Activated CD4-positive, alpha-beta T cell treated with anti-CD3 and anti-CD28 coated beads for 1 hour (primary cell): Measurements from ENCODE around the gene GHR.
"Not testable (repeated sequence)": the region's sequence is repeated elsewhere in the genome, so short reads cannot be mapped to it uniquely, and the experiment has no call there.

Source experiments
- DNase-seq: peaks from one replicate; pipeline ENCODE4 v3.0.0-alpha.2; 2020

Gene GHR

GRCh38 chr5:42572313-42572712 is 149.1 kb downstream of the GHR start:
- DNase-seq = no peak

GRCh38 chr5:42573386-42573785 is 150.1 kb downstream of the GHR start:
- no peak for DNase-seq

GRCh38 chr5:42575914-42576313 is 152.7 kb downstream of the GHR start:
- DNase-seq = not testable (repeated sequence)

- DNase-seq = not testable (repeated sequence)
Observed at GRCh38 chr5:42578901-42579300, 155.7 kb downstream of the GHR start.

- DNase-seq = no peak
Observed at GRCh38 chr5:42579320-42579719, 156.1 kb downstream of the GHR start.

- no peak for DNase-seq
Observed at GRCh38 chr5:42581845-42582244, 158.6 kb downstream of the GHR start.

GRCh38 chr5:42582723-42583122 is 159.5 kb downstream of the GHR start:
- no peak for DNase-seq

- DNase-seq = no peak
Observed at GRCh38 chr5:42583322-42583721, 160.1 kb downstream of the GHR start.

- no peak for DNase-seq
Observed at GRCh38 chr5:42586625-42587024, 163.4 kb downstream of the GHR start.

GRCh38 chr5:42587096-42587723 is 164.0 kb downstream of the GHR start:
- DNase-seq = no peak

GRCh38 chr5:42590566-42590965 is 167.3 kb downstream of the GHR start:
- no peak for DNase-seq

GRCh38 chr5:42591015-42591414 is 167.8 kb downstream of the GHR start:
- DNase-seq = no peak

- no peak for DNase-seq
Observed at GRCh38 chr5:42592401-42593140, 169.3 kb downstream of the GHR start.

- DNase-seq = no peak
Observed at GRCh38 chr5:42593591-42593990, 170.4 kb downstream of the GHR start.

GRCh38 chr5:42595597-42595996 is 172.4 kb downstream of the GHR start:
- no peak for DNase-seq

GRCh38 chr5:42596817-42597216 is 173.6 kb downstream of the GHR start:
- DNase-seq = no peak

- DNase-seq = no peak
Observed at GRCh38 chr5:42597318-42597937, 174.2 kb downstream of the GHR start.

GRCh38 chr5:42598311-42598710 is 175.1 kb downstream of the GHR start:
- no peak for DNase-seq

- no peak for DNase-seq
Observed at GRCh38 chr5:42599106-42599505, 175.9 kb downstream of the GHR start.

- DNase-seq = no peak
Observed at GRCh38 chr5:42600441-42600840, 177.2 kb downstream of the GHR start.

- no peak for DNase-seq
Observed at GRCh38 chr5:42604171-42604711, 181.0 kb downstream of the GHR start.

- no peak for DNase-seq
Observed at GRCh38 chr5:42605490-42605889, 182.3 kb downstream of the GHR start.

GRCh38 chr5:42606464-42606869 is 183.2 kb downstream of the GHR start:
- no peak for DNase-seq

GRCh38 chr5:42611437-42611836 is 188.2 kb downstream of the GHR start:
- DNase-seq = no peak
